ENCODE data around the gene TPRN. TPM values are rescaled to one million over a fixed set of nuclear protein-coding genes. Genes with fewer than 3 reads are reported as not detected.

Gene TPRN
- total and polyA plus RNA-seq, 9 of the 15 experiments (the other 6 are each of a cell fraction or from before 2014, with no cell fraction given), result 0.31 to 31.9 (median 4.4) TPM

DNA sequence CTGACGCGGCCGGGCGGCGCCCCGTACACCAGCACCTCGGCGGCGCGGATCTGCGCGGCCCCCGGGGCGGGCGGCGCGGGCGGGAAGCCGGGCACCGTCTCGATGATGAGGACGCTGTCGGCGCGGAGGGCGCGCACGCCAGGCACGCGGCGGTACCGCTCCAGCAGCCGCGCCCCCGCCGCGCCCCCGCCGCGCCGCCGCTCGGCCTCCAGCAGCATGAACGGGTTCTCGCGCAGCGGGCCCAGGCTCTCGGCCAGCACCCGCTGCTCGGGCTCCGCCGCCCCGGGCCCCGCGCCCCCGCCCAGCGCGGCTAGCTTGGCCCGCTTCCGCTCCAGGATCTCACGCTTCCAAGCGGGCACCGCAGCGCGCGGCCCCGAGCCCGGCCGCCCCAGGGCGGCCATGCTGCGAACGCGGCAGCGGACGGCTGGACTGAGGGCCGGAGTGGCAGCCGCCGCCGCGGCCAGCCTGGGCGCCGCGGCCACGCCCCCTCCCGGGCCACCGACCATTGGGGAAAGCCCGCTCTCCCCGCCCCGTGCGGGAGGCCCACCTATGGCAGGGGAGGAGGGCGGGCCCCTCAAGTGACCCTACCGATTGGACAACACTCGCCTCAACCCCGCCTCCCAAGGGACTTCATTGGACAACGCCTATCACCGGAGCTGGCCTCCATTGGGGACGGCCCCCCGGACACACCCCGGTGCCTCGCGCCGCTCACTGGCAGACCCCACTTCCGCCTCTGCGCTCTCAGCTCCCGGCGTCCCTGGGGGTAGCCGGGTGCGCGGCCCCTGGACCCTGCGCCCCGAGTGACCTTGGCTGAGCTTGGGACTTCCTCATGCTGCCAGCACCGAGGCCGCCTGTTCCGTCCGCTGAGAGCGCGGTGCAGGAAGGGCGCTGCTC, at the start of gene TPRN (continued):
- no peak for TF ChIP-seq STAT5A (IDR thresholded peaks at IDR 0.05; ENCODE audit: borderline replicate concordance, low read length)
- no peak for TF ChIP-seq MCM3 (IDR thresholded peaks at IDR 0.05)
- TF ChIP-seq, protein P1, sequence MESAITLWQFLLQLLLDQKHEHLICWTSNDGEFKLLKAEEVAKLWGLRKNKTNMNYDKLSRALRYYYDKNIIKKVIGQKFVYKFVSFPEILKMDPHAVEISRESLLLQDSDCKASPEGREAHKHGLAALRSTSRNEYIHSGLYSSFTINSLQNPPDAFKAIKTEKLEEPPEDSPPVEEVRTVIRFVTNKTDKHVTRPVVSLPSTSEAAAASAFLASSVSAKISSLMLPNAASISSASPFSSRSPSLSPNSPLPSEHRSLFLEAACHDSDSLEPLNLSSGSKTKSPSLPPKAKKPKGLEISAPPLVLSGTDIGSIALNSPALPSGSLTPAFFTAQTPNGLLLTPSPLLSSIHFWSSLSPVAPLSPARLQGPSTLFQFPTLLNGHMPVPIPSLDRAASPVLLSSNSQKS (CRISPR knock-in tag; IDR thresholded peaks at IDR 0.05), result no peak
- TF ChIP-seq, protein P2, sequence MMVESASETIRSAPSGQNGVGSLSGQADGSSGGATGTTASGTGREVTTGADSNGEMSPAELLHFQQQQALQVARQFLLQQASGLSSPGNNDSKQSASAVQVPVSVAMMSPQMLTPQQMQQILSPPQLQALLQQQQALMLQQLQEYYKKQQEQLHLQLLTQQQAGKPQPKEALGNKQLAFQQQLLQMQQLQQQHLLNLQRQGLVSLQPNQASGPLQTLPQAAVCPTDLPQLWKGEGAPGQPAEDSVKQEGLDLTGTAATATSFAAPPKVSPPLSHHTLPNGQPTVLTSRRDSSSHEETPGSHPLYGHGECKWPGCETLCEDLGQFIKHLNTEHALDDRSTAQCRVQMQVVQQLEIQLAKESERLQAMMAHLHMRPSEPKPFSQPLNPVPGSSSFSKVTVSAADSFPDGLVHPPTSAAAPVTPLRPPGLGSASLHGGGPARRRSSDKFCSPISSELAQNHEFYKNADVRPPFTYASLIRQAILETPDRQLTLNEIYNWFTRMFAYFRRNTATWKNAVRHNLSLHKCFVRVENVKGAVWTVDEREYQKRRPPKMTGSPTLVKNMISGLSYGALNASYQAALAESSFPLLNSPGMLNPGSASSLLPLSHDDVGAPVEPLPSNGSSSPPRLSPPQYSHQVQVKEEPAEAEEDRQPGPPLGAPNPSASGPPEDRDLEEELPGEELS (CRISPR knock-in tag; IDR thresholded peaks at IDR 0.05; ENCODE audit: borderline replicate concordance), result no peak
- no peak for TF ChIP-seq HEY1 (CRISPR knock-in tag; IDR thresholded peaks at IDR 0.05; ENCODE audit: borderline replicate concordance)
- no peak for TF ChIP-seq FOXA1 (IDR thresholded peaks at IDR 0.05; ENCODE audit: borderline replicate concordance)
- no peak for TF ChIP-seq KLF1 (tag; IDR thresholded peaks at IDR 0.05)
- no peak for TF ChIP-seq KLF10 (CRISPR knock-in tag; IDR thresholded peaks at IDR 0.05)
- TF ChIP-seq ZFX (CRISPR knock-in tag; IDR thresholded peaks at IDR 0.05), result peak; percentile 30; the same call in 1 of the 2 replicates
- no peak for TF ChIP-seq ZNF561 (CRISPR knock-in tag; conservative IDR thresholded peaks at IDR 0.05)
- TF ChIP-seq NEUROD1 (IDR thresholded peaks at IDR 0.05; ENCODE audit: borderline replicate concordance, low read depth, low read length, partially characterized antibody), result peak; percentile 94
- peak; percentile 45; the same call in 1 of the 2 replicates for TF ChIP-seq PML (IDR thresholded peaks at IDR 0.05; ENCODE audit: low read length)
- no peak for TF ChIP-seq EGR1 (conservative IDR thresholded peaks at IDR 0.05)
- TF ChIP-seq, protein P3, sequence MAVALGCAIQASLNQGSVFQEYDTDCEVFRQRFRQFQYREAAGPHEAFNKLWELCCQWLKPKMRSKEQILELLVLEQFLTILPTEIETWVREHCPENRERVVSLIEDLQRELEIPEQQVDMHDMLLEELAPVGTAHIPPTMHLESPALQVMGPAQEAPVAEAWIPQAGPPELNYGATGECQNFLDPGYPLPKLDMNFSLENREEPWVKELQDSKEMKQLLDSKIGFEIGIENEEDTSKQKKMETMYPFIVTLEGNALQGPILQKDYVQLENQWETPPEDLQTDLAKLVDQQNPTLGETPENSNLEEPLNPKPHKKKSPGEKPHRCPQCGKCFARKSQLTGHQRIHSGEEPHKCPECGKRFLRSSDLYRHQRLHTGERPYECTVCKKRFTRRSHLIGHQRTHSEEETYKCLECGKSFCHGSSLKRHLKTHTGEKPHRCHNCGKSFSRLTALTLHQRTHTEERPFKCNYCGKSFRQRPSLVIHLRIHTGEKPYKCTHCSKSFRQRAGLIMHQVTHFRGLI (CRISPR knock-in tag; IDR thresholded peaks at IDR 0.05), result no peak
- TF ChIP-seq, protein P4, sequence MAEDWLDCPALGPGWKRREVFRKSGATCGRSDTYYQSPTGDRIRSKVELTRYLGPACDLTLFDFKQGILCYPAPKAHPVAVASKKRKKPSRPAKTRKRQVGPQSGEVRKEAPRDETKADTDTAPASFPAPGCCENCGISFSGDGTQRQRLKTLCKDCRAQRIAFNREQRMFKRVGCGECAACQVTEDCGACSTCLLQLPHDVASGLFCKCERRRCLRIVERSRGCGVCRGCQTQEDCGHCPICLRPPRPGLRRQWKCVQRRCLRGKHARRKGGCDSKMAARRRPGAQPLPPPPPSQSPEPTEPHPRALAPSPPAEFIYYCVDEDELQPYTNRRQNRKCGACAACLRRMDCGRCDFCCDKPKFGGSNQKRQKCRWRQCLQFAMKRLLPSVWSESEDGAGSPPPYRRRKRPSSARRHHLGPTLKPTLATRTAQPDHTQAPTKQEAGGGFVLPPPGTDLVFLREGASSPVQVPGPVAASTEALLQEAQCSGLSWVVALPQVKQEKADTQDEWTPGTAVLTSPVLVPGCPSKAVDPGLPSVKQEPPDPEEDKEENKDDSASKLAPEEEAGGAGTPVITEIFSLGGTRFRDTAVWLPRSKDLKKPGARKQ (CRISPR knock-in tag; IDR thresholded peaks at IDR 0.05), result no peak
- TF ChIP-seq PHF21A (IDR thresholded peaks at IDR 0.05; ENCODE audit: borderline replicate concordance, low read depth), result no peak
- no peak for TF ChIP-seq SFPQ (IDR thresholded peaks at IDR 0.05; ENCODE audit: low read depth, low read length)
- TF ChIP-seq RCOR1 (IDR thresholded peaks at IDR 0.05; ENCODE audit: borderline replicate concordance in 1 of 2, low read depth in 2 of 2, low read length in 2 of 2), result no peak
- TF ChIP-seq FOXK2 (conservative IDR thresholded peaks at IDR 0.05 in 1 of 2, IDR thresholded peaks at IDR 0.05 in 1 of 2; ENCODE audit: low read depth in 2 of 2), result peak in 1 of 2 experiments; percentile 70; a peak in 1 of 4 replicates
